ENCODE measurements around the gene HAPLN3.

The HAPLN3 gene

DNA sequence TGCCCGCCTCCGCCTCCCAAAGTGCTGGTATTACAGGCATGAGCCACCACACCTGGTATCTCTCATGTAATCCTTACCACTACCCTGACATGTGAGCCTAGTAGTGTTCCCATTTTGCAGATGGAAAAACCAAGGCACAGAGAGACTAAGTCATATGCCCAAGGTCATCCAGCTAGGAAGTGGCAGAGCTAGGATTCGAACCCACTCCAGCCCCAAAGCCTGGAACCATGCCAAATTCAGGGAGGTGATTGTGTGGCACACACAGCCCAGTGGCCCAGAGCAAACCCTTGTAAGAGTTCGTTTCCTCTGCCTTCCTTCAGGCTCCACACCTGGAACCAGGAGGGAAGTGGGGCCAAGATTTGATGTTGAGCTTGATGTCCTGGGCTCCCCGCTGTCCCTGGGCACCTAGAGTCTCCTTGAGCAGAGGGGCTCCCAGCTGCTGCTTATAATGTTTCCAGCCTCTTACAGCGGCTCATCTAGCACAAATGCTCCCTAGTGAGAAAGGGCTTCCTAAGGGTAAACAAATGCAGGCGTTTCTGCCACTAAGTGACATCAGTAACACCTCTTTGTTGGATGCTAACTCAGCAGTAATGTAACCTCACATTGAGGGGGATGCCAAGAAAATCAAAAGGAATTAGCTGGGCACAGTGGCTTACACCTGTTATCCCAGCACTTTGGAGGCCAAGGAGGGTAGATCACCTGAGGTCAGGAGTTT is 3.6 kb downstream of the HAPLN3 start:
- no peak for DNase-seq

DNA sequence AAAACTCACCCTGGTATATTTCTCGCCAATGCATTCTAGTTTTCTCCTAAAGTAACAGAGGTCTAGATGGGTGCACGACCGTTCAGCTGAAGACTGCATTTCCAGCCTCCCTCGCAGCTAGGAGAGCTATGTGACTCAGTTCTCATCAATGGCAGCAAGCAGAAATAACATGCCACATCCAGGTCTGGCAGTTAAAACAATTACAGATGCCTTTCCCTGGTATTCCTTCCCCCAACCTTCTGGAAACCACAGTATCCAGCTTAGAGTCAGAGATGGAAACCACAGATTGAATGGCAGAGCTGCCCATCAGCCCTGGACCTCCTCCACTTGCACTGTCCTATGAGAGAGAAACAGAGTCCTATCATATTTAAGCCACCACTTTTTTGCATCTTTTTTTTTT is 4.8 kb downstream of the HAPLN3 start:
- no peak for DNase-seq

DNA sequence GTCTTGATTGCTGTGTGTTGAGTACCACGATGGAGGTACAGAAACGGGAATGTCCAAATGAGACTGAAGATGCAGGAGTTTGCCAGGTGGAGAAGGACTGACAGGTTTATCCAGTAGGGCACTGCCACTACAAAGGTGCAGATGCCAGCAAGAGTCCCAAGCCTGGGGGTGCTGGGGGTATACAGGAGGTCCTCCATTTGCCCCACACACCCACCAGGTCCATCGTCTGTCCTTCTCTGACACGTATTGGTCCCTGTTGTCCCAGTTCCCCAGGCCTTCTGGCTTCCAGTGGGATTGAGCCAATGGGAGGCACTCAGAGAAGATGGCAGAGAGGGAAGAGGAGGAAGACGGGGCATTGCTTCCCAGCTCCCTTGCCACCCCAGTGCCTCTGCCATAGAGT is 6.6 kb downstream of the HAPLN3 start:
- no peak for DNase-seq

DNA sequence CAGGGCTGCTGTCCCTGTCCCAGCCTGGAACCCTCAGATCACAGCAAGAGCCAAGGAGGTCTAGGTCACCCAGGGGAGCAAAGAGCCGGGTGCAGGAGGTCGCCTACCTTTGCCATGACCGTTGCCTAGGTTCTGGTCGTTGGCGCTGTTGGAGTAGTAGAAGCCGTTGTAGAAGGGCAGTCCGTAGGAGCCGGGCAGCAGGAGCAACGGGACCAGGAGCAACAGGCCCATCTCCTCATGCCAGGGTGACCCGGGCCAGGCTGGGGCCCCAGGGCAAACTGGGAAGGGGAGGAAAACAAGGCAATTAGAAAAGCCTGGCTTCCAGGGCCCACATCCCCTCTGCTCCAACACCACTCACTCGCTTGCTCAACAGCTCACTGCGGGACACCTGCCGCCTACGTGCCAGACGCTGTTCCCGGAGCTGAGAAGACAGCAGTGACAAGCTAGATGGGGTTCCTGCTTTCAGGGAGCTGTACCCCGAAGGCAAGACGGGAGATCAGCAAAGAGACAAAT is 8.2 kb downstream of the HAPLN3 start:
- DNase-seq: no peak

DNA sequence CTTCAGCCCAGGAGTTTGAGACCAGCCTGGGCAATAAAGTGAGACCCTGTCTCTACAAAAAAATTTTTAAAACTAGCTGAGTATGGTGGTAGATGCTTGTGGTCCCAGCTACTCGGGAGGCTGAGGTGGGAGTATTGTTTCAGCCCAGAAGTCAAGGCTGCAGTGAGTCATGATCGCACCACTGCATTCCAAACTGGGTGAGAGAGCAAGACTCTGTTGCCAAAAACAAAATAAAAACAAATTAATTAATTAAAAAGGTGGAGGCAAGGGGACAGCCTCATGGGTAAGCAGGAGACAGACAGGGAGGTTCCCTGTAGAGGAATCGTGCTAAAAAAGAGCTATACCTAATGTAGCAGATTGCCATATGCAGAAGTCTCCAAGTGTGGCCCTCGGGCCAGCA is 12.6 kb downstream of the HAPLN3 start:
- DNase-seq: no peak

DNA sequence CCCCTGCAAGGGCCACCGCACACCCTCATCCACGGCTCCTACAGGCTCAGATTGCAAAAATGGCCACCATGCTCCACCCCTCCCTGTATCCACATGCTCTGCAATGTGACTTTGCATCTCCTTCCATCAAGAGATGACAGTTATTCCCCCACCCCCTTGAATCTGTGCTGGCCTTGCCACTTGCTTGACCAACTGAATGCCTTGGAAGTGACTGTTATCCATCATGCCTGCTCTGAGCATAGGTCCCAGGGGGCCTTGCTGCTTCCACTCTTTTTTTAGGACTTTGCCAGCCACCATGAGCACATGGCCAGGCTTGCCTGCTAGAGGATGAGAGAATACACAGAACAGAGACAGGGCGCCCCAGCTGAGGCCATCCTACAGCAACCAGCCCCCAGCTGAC is 13.6 kb downstream of the HAPLN3 start:
- no peak for DNase-seq

DNA sequence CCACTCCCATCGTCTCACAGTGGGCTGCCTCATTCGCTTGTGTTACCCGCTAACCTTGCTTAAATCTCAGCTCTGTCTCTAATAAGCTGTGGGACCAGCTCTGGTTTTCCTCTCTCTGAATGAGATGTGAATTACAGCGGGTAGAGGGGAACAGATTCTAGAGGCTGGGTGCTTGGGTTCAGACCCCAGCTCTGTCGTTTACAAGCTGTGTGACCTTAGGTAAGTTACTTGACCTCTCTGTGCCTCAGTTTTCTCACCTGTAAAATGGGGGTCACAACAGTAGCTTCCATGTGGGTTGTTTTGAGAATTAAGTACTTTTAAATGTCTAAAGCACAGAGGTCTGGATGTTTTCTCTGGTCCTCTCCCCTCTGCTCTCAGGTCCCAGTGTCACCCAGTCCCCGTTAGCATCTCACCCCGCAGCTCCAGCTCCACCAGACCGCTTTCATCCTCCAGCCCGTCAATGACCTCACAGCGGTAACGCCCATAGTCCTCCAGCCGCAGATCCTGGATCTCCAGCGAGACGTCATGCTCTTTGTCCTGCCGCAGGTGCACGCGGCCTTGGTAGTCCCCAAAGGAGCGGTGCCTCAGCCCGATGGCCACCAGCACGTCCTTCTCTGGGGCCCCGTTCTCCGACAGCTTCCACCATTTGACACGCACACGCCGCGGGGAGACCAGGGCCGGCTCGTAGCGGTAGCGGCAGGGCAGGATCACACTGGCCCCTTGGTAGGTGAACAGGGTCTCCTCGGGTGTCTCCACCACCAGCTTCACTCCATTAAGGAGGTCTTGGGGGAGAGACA is 14.2 kb downstream of the HAPLN3 start:
- no peak for DNase-seq

DNA sequence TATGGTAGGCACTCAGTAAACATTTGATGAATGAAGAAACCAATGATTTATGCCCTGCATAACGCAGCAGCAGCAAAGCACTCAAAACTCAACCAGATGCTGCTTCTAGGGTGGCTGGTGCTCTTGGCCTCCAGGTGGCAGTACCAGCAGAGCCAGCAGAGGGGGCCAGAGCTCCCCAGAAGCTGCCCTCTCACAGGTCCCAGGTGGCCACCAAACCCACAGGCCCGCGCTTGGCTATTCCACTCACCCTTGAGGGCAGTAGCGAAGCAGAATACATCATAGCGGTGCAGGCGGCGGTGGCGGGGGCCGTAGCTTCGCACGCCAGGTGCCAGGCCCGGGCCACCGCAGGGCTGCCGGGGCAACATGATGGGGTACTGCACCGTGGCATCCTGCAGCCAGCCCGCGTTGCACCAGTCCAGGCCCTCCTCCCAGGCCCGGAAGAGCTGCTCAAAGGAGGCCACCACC is 16.6 kb downstream of the HAPLN3 start:
- peak; percentile 31 for DNase-seq

DNA sequence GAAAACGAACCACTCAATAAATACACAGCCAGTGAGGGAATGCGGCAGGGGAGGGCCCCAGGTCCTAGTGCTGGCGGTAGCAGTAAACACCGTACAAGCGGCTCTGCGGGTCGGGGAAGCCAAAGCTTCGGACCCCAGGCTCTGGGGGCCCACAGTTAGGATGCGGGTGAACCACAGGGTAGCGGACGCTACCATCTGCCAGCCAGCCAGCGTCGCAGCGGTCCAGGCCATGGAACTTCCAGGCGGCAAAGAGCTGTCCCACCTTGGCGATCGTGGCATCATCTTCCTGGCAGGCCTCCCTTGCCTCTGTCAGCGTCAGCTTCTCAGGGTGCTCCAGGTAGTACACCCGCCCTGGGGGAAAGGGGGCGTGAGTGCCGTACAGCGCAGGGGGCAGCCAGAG is 17.4 kb downstream of the HAPLN3 start:
- no peak for DNase-seq

DNA sequence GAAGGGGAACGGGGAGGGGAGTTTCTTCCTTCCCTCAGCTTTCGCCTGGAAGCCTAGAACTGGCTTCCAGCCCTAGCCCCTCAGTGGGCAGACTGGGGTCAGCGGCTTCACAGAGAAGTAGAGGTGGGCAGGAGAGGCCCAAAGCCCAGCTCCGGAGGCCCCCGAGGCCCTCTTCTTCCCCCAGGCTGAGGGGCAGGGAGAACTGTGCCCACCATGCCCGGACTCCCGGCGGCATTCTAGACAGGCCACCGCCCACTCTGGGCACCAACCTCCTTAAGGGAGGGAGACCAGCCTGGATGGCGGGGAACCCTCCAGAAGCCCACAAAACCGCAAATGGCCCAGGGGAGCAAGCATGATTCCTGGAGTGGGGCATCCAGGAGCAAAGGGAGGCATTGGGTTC is 17.9 kb downstream of the HAPLN3 start:
- DNase-seq: no peak

DNA sequence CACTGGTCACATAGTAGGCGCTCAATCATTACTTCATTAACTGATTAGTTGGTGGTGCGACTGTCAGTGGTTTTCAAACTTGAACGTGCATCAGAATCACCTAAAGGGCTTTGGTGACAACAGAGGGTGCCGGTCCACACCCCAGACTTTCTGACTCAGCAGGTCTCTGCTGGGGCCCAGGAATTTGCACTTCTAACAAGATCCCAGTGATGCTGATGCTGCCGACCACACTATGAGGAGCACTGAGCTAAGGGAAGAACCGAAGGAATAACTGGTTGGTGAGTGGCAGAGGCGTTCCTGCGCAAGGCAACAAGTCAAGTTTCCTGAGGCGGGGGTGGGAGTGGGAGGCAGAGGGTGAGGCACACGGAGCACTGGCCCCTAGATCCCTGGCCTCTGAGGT is 18.8 kb downstream of the HAPLN3 start:
- DNase-seq: no peak

DNA sequence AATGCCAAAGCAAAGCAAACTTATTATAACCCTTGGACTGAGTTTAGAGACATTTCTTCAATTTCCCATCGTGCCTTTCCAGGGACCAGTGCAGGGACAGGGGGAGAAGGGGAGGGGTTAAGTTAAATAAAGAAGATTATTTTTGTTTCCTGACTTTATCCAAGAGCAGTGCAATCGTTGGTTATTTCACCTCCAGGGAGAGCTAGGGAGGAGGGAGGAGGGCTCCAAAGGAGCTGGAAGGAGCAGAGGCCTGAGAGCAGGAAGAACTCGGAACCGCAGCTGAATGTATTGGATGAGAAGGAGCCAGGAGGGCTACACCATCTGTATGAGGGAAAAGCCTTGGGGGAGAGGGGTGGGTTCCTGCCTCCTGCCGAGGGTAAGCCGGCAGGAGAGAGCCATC is 20.7 kb downstream of the HAPLN3 start:
- peak; percentile 8 for DNase-seq

DNA sequence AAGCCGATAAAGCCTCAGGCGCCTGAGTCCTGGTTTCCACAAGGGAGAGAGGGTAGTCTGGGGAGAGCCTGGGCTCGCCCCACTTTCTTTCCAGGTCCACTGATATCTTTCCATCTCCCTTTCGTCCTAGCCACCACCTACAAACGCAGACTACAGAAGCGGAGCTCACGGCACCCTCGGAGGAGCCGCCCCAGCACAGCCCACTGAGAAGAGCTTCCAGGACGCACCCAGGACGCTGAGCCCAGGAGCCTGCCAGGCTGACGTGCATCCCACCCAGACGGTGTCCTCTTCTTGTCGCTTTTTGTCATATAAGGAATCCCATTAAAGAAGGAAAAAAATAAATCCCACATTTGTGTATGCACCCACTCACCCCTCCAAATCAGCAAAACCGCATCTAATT is 21.1 kb downstream of the HAPLN3 start:
- DNase-seq: no peak

DNA sequence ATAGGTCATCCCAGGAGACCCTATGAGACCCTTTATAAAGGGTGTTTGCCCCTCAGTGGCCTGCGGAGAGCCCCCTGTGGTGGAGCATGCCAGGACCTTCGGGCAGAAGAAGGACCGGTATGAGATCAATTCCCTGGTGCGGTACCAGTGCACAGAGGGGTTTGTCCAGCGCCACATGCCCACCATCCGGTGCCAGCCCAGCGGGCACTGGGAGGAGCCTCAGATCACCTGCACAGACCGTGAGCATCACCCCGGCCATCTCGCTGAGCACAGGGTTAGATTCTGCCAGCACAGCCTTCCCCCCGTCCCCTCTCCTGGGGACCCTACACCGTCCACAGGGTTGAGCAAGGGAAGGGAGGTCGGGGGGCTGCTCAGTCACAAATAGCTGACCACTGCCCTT is 21.6 kb downstream of the HAPLN3 start:
- DNase-seq: no peak

DNA sequence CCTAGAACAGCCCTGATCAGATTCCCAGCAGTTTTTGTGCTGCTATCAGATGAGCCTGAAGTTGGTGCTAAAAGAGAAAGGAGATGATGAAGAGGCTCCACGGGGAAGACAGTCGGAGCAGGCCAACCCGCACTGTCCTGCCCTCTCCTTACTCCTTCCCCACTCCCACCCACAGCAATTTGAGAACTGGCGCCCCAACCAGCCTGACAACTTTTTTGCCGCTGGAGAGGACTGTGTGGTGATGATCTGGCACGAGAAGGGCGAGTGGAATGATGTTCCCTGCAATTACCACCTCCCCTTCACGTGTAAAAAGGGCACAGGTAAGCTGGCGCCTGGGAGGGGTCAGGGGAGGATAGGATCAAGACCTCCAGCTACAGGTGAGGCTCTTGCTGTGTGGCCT is 22.6 kb downstream of the HAPLN3 start:
- no peak for DNase-seq

DNA sequence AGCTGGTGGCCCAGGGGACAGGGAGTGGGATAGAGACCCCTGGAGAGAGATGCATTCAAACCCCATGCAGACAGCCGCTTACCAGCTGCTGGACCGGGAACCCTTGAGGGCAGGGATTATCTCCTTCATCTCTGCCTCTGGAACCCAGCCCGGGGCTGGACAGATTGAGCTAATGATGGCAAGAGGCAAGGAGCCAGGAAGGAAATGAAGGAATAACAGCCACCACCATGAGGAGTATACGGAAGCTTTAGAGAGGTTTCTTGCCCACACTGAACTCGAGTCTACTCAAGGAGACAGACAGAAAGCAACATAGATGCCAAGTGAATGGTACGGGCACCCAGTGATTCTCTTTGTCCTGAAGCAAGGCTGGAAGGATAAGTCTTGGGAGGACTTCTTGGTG is 23.2 kb downstream of the HAPLN3 start:
- no peak for DNase-seq

DNA sequence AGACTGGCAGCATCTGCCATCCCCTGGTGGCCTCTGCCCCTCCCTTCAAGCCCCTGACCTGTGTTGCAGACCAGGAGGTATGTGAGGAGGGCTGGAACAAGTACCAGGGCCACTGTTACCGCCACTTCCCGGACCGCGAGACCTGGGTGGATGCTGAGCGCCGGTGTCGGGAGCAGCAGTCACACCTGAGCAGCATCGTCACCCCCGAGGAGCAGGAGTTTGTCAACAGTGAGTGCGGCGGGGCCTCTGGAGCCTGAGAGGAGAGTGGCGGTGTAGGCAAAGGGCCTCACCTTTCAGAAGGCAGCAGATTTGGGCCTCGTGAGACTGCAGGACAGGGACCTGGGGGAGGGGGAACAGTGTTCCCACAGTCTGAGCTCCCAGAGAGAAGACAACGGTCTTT is 24.0 kb downstream of the HAPLN3 start:
- no peak for DNase-seq

DNA sequence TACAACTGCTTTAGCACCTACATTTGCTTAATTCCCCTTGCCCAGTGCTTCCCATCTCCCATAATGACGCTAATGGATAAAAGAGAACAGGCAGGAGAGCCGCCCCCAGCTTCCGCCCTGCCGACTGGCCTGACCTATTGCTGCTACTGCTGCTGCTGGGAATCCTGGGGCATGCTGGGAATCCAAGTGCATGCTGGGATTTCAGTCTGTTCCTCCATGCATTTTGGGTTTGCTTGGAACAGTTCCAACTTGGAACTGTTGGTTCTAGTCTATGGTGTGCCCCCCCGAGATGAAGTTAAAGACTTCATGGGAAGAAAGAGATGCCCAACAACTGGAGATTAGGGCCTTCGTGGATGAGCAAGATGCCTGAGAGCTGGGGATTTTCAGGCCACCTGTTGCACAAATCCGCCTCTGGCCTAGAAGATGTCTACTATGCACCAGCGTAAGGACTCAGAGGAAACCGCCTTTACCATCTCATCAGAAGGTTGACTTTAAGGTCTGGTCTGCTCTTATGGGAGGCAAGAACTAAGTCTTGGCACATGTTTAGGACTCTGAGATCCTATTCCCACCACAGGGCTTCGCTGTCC is 29.0 kb downstream of the HAPLN3 start:
- no peak for DNase-seq

DNA sequence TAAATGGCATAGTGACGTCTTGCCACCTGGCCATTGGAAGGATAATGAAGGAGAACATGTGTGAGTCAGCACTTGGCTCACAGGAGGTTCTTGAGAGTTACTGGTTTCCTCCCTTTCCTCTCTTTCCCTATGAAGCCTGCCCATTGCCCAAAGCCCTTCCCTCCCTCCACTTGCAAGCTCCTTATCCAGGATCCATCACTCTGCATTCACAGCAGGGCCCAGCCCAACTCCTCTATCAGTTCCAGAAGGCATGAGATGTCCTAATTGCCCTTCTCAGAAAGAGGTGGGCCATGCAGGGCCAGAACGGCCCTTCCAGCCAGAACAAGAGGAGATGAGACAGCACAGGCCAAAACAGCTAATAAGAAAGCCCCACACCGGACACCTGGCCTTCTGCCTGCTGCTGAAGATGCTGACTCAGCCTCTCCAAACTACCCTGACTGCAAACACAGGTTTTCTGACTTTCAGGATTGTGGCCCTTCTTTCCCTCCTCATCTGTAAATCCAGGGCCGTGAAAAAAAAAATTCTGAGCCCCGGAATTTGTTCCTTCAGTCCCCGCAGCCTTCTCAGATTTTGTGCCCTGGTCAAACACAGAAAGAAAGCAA is 29.7 kb downstream of the HAPLN3 start:
- DNase-seq: no peak

DNA sequence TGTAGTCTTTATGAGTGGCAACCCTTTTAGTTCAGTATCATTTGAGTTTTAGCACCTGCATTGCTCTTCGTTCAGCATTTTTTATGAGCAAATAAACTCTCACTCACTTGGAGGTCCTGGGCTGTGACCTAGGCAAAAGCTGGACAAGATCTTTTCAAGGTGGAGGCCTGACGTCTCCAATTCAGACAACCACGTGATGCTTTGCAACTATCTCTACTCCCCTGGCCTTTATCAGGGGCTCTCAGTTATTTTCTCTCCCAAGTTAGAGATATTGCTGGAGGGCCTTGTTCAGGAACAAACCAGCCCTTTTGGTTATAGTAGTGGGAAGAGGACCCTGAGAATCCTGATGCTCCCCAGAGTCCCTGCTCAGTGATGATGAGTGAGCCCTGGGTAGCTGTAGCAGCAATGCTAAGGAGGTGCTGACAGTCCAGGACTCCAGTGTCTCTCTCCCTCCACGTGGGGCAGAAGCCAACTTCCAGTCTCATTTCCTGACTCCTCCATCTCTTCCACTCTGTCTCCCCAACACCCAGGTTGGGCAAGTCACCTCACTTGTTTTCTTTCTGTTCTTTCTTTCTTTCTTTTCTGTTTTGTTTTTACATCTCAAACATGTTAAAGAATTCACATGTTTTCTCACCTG is 30.4 kb downstream of the HAPLN3 start:
- no peak for DNase-seq

DNA sequence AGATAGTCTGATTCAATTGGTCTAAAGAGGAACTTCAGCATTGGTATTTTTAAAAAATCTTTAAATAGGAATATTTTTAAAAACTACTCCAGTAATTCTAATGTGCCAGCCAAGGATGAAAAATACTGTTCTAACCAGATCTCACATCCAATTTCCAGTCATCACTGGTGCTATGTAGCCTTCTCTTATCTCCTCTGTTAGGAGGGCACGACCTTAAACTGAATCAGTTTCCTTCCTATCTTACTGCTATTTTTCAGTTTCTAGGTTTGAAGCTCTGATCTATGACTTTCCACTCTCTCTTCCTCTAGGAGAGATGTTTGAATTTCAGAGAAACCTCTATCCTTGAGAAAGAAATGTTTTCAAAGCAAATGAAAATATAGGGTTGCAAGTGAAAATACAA is 31.9 kb downstream of the HAPLN3 start:
- no peak for DNase-seq

DNA sequence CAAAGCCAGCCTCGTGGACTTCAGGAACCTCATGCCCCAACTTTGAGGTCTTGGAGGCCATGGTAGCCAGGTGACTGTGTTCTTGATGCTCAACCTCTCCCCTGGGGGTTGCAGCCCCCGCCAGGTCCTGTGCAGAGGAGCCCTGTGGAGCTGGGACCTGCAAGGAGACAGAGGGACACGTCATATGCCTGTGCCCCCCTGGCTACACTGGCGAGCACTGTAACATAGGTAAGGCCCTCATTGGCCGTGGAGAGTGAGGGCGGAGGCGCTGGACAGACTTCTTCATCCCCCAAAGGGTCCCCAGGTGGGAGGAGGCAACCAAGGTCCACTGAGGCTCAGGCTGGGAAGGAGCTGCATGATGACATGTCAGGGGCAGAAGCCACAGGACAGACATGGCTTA is 35.1 kb downstream of the HAPLN3 start:
- no peak for DNase-seq

DNA sequence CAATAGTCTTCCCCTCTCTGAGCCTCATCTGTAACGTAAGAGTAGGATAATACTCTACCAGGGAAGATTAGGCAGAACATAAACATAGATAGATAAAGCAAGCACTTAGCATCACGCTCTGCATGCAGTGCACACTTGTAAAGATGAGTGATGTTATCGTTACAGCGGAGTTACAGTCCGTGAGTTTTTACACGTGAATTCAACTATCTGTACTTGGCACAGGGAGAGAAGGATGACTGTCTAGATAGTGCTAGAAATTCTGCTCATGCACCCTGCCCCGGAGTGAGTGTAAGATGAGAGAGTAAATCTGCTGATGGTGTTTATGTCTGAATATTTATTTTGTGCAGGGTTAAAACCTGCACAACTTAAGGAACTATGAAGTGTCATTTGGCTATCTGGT is 35.8 kb downstream of the HAPLN3 start:
- no peak for DNase-seq
